NB4 (cell line): ENCODE results near the gene CD163.

Experiments
- DNase-seq: peaks from one replicate; pipeline ENCODE4 v3.0.0; 2010; ENCODE audit warnings: low read depth
- H3K4me3 ChIP-seq: one replicate; pipeline ENCODE4 v1.5.1; 2011; ENCODE audit warnings: mild to moderate bottlenecking, low read depth, low read length, moderate library complexity
- CTCF ChIP-seq: IDR thresholded peaks from one replicate; pipeline ENCODE4 v1.5.1; 2012; ENCODE audit warnings: low read depth, low read length
- MAX ChIP-seq: IDR thresholded peaks from 2 replicates; pipeline ENCODE4 v1.6.1; 2011; ENCODE audit warnings: low read depth, low read length
- MYC ChIP-seq: IDR thresholded peaks from 2 replicates; pipeline ENCODE4 v1.6.1; 2011; ENCODE audit warnings: low read depth, low read length
- POLR2A ChIP-seq: IDR thresholded peaks from 2 replicates; pipeline ENCODE4 v1.6.1; 2011; ENCODE audit warnings: mild to moderate bottlenecking; ENCODE audit not compliant: insufficient read length; ENCODE audit errors: extremely low read depth

CD163 gene

DNA sequence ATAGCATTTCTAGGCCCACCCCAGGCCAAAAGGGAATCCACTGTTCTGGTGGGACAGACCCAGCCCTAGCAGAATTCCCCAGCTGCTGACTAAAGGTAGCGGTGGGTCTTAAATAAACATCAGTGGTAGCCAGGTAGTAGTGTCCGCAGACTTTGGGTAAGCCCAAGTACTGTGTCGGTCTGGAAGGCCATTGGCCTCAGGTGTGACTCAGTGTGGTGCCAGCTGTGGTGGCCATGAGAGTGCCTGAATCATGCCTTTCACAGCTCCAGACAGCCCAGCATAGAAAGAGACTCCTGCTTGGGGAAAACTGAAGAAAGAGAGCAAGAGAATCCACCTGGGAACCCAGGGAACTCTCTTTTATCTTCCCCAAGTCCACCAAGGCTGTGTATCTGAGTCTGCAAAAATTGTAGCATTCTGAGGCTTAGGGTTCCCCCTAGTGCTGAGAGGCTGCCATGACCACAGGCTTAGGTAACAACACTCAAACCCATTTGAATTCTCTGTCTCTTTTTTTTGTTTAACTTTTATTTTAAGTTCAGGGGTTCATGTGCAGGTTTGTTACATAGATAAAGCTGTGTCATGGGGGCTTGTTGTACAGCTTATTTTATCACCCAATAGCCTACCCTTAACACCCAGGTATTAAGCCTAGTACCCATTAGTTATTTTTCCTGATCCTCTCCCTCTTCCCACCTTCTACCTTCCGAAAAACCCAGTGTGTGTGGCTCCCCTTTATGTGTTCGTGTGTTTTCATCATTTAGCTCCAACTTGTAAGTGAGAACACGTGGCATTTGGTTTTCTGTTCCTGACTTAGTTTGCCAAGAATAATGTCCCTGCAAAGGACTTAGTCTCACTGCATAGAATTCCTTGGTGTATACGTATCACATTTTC is 43.0 kb downstream of the CD163 start:
- H3K4me3 ChIP-seq = no peak overlapping the region
- TF ChIP-seq MAX (no peak), MYC (no peak), CTCF (peak; percentile 88)
- DNase-seq = peak; percentile 64

DNA sequence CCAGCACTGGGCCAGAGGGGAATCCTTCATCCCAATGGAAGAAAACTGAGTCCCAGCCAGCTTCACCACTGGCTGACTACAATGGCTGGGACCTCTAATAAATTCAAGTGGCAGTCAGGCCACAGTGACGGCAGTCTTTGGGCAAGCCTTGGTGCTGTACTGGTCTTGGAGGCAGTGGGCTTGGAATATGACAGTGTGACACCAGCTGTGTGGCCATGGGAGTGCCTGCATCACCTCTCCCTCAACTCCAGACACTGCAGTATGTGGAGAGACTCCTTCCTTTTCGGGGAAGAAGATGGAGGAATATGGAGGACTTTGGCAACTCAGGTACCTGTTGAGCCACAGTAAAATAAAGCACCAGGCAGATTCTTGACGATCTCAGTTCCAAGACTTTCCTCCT is 43.6 kb downstream of the CD163 start:
- no peak for TF ChIP-seq CTCF
- no peak for TF ChIP-seq MAX
- TF ChIP-seq POLR2A = no peak
- TF ChIP-seq MYC = no peak
- DNase-seq = no peak
- H3K4me3 ChIP-seq = no peak overlapping the region

- TF ChIP-seq CTCF = no peak
- no peak for TF ChIP-seq POLR2A
- no peak for TF ChIP-seq MYC
- no peak for TF ChIP-seq MAX
- no peak overlapping the region for H3K4me3 ChIP-seq
- peak; percentile 19 for DNase-seq
Observed at GRCh38 chr12:7451756-7452155, 51.8 kb downstream of the CD163 start.

DNA sequence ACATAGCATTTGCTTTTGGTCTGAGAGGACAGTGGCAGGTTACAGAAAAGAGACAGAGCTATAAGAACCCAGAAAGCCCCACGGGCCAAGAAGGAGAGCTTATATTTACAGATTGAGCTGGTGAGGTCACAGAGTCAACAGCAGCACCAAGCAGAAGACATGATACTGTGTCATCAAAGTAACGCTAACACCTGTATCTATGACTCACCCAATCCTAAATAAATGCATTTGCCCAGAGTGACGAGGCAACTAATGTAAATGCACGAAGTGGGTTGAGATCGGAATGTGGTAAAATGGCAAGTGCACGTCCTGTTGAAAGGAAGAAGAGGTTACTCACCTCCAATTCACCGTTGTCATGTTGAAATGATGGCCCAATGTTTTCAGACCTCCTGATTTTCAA is 52.9 kb downstream of the CD163 start:
- no peak overlapping the region for H3K4me3 ChIP-seq
- TF ChIP-seq POLR2A (no peak), MYC (no peak), MAX (no peak), CTCF (no peak)
- DNase-seq = no peak

- TF ChIP-seq MAX (no peak), POLR2A (no peak), MYC (no peak), CTCF (no peak)
- no peak for DNase-seq
- H3K4me3 ChIP-seq = no peak overlapping the region
Observed at GRCh38 chr12:7448099-7448498, 55.5 kb downstream of the CD163 start.
